Osteocyte (in vitro differentiated cells): ENCODE measurements around the gene S100A2. TPM values are rescaled to one million over a fixed set of nuclear protein-coding genes. Genes with fewer than 3 reads are reported as not detected.
A peak's percentile ranks its signal among the peaks of the same experiment; 100 is the strongest.
"Not testable (repeated sequence)": the region's sequence is repeated elsewhere in the genome, so short reads cannot be mapped to it uniquely, and the experiment has no call there.

Experiments used
- DNase-seq: peaks from one replicate; pipeline ENCODE4 v3.0.0; 2021; ENCODE audit warnings: mixed read lengths; ENCODE audit not compliant: unreplicated experiment; ENCODE audit errors: extremely low spot score
- H3K27ac Mint-ChIP-seq: one replicate; pipeline ENCODE4 v1.8.0; 2021; ENCODE audit warnings: mild to moderate bottlenecking, mixed read lengths; ENCODE audit not compliant: unreplicated experiment
- H3K27me3 Mint-ChIP-seq: one replicate; pipeline ENCODE4 v1.8.0; 2021; ENCODE audit warnings: mixed read lengths; ENCODE audit not compliant: unreplicated experiment
- H3K36me3 Mint-ChIP-seq: one replicate; pipeline ENCODE4 v1.8.0; 2021; ENCODE audit warnings: mixed read lengths; ENCODE audit not compliant: unreplicated experiment
- H3K4me1 Mint-ChIP-seq: one replicate; pipeline ENCODE4 v1.8.0; 2021; ENCODE audit warnings: mixed read lengths; ENCODE audit not compliant: unreplicated experiment
- H3K4me3 Mint-ChIP-seq: one replicate; pipeline ENCODE4 v1.8.0; 2021; ENCODE audit warnings: mild to moderate bottlenecking, moderate library complexity, mixed read lengths; ENCODE audit not compliant: unreplicated experiment
- H3K9me3 Mint-ChIP-seq: one replicate; pipeline ENCODE4 v1.8.0; 2021; ENCODE audit warnings: mixed read lengths; ENCODE audit not compliant: unreplicated experiment
- total RNA-seq: library from RNA; stranded (reverse); gene quantifications from 2 replicates; pipeline ENCODE4 v1.2.1, GENCODE V29; 2021
- TF ChIP-seq, protein P1 (sequence below): fragments of 200-600 bp; sonication (generic); IDR thresholded peaks from 2 replicates; pipeline ENCODE4 v1.5.0; 2021; ENCODE audit warnings: antibody characterized with exemption, mild to moderate bottlenecking, moderate library complexity

The S100A2 gene
- total RNA-seq, 1 donor from 2014 or later, result 8.9 TPM

DNA sequence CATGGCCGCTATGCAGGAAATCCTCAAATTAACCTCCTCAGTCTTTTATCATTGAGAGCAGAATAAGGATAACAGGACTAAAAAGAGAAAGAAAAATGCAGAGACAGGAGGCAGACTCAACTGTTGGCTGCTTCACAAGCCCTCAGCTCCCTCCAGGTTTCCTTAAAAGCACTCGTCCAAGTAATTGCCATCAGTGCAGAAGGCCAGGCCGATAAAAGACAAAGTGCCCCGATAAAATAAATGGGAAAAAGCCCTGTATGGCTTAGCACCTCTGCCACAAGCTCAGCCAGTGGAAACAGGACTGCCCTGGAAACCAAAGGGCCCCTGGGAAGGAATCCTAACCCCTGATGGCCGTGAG lies 38.0 kb downstream of the S100A2 start:
- H3K4me3 Mint-ChIP-seq, result no peak overlapping the region
- no peak for DNase-seq
- no peaks in the 10 kb centered on the region for H3K9me3 Mint-ChIP-seq
- TF ChIP-seq, protein P1, sequence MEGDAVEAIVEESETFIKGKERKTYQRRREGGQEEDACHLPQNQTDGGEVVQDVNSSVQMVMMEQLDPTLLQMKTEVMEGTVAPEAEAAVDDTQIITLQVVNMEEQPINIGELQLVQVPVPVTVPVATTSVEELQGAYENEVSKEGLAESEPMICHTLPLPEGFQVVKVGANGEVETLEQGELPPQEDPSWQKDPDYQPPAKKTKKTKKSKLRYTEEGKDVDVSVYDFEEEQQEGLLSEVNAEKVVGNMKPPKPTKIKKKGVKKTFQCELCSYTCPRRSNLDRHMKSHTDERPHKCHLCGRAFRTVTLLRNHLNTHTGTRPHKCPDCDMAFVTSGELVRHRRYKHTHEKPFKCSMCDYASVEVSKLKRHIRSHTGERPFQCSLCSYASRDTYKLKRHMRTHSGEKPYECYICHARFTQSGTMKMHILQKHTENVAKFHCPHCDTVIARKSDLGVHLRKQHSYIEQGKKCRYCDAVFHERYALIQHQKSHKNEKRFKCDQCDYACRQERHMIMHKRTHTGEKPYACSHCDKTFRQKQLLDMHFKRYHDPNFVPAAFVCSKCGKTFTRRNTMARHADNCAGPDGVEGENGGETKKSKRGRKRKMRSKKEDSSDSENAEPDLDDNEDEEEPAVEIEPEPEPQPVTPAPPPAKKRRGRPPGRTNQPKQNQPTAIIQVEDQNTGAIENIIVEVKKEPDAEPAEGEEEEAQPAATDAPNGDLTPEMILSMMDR, result no peak
- peaks cover 15% of the 10 kb centered on the region for H3K4me1 Mint-ChIP-seq
- no peaks in the 10 kb centered on the region for H3K27me3 Mint-ChIP-seq
- H3K27ac Mint-ChIP-seq, result no peak overlapping the region
- no peaks in the 10 kb centered on the region for H3K36me3 Mint-ChIP-seq

DNA sequence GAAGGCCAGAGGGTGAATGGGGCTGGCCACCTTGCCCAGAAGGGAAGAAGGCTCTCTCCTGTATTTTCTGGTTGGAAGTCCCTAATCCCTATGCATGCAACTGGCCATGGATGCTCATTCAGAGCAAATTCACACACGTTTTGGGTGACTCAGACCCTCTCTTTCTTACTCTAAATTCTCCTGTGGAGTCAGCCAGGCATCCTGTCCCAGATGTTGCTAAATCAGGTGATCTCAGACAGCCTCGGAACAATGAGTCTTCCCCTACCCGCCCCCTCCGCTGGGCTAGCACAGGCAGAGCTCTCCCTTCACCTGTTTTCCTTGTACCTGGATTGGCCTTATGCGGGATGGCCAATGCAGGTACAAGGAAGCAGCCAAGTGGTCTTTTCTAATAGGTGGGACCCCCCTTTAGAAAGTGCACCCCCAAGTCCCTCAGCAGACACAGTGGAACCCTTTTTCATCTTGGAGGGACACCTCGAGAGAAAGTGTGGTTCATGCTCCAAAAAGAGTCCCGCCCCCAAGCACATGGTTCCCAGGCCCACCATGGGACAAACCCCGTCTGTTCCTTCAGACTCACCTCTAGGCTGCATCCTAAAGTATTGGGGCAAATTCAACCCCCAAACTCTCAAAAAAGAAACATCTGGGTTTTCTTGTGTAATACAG lies 38.5 kb downstream of the S100A2 start:
- Mint-ChIP-seq H3K27ac (no peak overlapping the region), H3K9me3 (no peaks in the 10 kb centered on the region), H3K4me1 (peaks cover 11% of the 10 kb centered on the region), H3K4me3 (no peak overlapping the region), H3K36me3 (no peaks in the 10 kb centered on the region), H3K27me3 (no peaks in the 10 kb centered on the region)
- TF ChIP-seq, protein P1, result no peak
- DNase-seq, result no peak

DNA sequence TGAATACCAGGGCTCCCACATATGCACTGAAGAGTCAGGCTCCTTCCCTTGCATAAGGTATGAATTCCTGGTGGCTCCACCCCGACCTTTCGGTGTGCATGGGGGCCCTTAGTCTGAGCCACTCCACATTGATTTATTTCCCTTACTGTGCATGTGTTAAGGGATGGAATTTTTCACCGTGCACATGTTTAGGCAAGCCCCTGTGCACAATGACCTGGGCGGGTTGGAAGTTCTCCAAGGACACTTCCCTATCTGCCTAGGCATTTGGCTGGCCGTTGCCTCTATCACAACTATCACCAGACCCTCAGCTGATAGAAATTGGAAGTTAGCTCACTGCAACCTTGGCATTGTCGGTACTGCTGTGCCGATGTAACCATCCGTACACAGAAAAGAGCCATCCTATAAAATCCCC lies 39.5 kb downstream of the S100A2 start:
- TF ChIP-seq, protein P1, result no peak
- peaks cover 14% of the 10 kb centered on the region for H3K4me1 Mint-ChIP-seq
- no peaks in the 10 kb centered on the region for H3K27me3 Mint-ChIP-seq
- H3K9me3 Mint-ChIP-seq, result no peaks in the 10 kb centered on the region
- H3K36me3 Mint-ChIP-seq, result no peaks in the 10 kb centered on the region
- H3K4me3 Mint-ChIP-seq, result no peak overlapping the region
- H3K27ac Mint-ChIP-seq, result no peak overlapping the region
- DNase-seq, result no peak

DNA sequence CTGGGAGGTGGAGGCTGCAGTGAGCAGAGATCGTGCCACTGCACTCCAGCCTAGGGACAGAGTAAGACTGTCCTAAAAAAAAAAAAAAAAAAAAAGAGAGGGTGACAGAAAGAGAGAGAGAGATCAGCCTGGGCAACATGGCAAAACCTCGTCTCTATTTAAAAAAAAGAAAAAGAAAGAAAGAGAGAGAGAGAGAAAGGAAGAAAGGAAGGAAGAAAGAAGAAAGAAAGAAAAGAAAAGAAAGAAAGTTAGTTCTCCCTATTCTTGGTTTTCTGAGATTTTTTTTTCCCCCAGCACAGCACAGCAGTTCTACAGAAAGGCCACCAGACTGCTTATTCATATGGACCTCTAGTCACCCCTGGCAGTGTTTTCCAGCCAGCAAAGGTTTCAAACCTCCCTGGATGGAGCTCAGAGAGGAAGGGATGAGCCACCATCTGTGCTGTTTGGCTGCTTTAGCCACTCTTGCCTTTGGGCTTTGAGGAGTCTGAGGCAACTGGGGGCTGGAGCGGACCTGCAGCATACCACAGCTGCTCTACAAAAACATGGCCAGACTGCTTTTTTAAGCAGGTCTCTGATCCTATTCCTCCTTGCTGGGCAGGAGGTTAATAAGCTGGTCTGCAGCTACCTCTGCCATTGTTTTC lies 40.4 kb downstream of the S100A2 start:
- no peaks in the 10 kb centered on the region for H3K36me3 Mint-ChIP-seq
- H3K9me3 Mint-ChIP-seq, result no peaks in the 10 kb centered on the region
- peaks cover 23% of the 10 kb centered on the region for H3K4me1 Mint-ChIP-seq
- no peak overlapping the region for H3K4me3 Mint-ChIP-seq
- H3K27ac Mint-ChIP-seq, result peak overlapping the region; percentile 83
- no peak for DNase-seq
- no peaks in the 10 kb centered on the region for H3K27me3 Mint-ChIP-seq
- TF ChIP-seq, protein P1, result no peak

DNA sequence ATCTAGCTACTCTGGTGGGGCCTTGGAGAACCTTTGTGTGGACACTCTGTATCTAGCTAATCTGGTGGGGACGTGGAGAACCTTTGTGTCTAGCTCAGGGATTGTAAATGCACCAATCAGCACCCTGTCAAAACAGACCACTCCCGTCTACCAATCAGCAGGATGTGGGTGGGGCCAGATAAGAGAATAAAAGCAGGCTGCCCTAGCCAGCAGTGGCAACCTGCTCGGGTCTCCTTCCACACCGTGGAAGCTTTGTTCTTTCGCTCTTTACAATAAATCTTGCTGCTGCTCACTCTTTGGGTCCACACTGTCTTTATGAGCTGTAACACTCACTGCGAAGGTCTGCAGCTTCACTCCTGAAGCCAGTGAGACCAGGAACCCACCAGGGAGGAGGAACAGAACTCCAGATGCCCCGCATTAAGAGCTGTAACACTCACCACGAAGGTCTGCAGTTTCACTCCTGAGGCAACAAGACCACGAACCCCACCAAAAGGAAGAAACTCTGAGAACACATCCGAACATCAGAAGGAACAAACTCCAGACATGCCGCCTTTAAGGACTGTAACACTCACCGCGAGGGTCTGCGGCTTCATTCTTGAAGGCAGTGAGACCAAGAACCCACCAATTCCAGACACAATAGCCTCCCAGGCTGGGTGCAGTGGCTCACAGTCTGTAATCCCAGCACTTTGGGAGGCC lies 43.1 kb downstream of the S100A2 start:
- not testable (repeated sequence) for H3K9me3 Mint-ChIP-seq, H3K27me3 Mint-ChIP-seq, H3K4me3 Mint-ChIP-seq, H3K27ac Mint-ChIP-seq, H3K36me3 Mint-ChIP-seq, DNase-seq
- H3K4me1 Mint-ChIP-seq, result peaks cover 30% of the 10 kb centered on the region

DNA sequence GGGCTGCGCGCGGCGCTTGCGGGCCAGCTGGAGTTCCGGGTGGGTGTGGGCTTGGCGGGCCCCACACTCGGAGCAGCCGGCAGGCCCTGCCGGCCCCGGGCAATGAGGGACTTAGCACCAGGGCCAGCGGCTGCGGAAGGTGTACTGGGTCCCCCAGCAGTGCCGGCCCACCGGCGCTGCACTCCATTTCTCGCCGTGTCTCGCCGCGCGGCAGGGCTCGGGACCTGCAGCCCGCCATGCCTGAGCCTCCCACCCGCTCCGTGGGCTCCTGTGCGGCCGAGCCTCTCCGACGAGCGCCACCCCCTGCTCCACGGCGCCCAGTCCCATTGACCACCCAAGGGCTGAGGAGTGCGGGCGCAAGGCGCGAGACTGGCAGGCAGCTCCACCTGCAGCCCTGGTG lies 43.8 kb downstream of the S100A2 start:
- H3K27me3 Mint-ChIP-seq, H3K4me3 Mint-ChIP-seq, H3K9me3 Mint-ChIP-seq, H3K36me3 Mint-ChIP-seq, DNase-seq, H3K27ac Mint-ChIP-seq: not testable (repeated sequence)
- H3K4me1 Mint-ChIP-seq, result peaks cover 30% of the 10 kb centered on the region
